ENCODE data around the gene PCNX3.

DNA sequence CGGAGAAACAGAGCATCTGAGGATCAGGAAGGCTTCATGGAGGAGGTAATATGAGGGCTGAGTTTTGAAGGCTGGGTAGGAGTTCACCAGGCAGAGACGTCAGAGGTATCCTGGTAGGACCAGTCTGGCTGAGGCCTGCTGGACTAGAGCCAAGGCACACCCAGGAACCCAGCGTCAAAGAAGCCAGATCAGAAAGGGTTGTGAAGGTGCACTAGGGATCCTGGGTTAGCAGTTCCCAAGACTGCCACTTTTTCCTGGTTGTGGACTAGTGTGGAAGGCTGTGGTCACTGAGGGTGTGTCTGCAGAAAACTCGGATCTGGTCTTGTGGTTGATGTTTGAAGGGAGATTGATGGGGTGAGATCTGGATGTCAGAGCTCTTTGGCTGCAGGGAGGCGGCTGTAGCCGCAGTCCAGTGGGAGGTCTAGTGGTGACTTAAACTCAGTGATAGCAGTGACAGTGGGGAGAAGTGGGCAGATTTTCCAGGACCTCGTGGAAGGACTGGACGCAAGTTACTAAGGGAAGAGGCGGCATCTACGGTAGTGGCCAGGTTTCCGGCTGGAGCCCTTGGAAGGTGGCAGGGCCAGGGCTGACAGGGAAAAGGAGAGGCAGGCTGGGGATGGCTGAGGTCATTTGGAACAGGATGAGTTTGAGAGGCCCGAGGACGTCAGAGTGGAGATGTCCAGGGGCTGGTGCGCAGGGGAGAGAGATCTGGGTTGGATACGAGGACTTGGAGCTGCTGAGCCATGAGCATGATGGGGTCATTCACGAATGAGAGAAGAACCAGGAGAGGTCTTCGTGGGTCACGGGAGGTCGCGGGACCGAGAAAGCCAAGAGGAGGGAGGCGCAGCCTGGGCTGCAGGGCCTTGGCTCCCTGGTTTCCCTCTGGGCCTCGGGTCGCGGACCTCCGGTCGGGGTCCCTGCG, 36.3 kb downstream of the PCNX3 start:
- TF ChIP-seq, protein P1, sequence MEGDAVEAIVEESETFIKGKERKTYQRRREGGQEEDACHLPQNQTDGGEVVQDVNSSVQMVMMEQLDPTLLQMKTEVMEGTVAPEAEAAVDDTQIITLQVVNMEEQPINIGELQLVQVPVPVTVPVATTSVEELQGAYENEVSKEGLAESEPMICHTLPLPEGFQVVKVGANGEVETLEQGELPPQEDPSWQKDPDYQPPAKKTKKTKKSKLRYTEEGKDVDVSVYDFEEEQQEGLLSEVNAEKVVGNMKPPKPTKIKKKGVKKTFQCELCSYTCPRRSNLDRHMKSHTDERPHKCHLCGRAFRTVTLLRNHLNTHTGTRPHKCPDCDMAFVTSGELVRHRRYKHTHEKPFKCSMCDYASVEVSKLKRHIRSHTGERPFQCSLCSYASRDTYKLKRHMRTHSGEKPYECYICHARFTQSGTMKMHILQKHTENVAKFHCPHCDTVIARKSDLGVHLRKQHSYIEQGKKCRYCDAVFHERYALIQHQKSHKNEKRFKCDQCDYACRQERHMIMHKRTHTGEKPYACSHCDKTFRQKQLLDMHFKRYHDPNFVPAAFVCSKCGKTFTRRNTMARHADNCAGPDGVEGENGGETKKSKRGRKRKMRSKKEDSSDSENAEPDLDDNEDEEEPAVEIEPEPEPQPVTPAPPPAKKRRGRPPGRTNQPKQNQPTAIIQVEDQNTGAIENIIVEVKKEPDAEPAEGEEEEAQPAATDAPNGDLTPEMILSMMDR (IDR thresholded peaks at IDR 0.05): no peak
- no peak for TF ChIP-seq ZFX (IDR thresholded peaks at IDR 0.05; ENCODE audit: borderline replicate concordance)

Data from 22Rv1 (cell line).